ENCODE measurements around the gene SPTSSB. TPM values are rescaled to one million over a fixed set of nuclear protein-coding genes. Genes with fewer than 3 reads are reported as not detected.

Gene SPTSSB
- polyA plus RNA-seq, 1 donor, result 0.40 TPM

- Histone ChIP-seq H3K4me3 (ENCODE audit: low read length) (no peak overlapping the region), H3K27me3 (ENCODE audit: control insufficient read depth, insufficient read depth, low read length) (no peaks in the 10 kb centered on the region), H3K9me3 (ENCODE audit: control insufficient read depth, low read depth, low read length) (no peaks in the 10 kb centered on the region), H3K36me3 (ENCODE audit: control insufficient read depth, insufficient read depth, low read length) (no peaks in the 10 kb centered on the region), H3K4me1 (ENCODE audit: control insufficient read depth, insufficient read depth, low read length) (no peaks in the 10 kb centered on the region), H3K27ac (ENCODE audit: low read length) (no peak overlapping the region)
- DNase-seq, result no peak
- 100% methylated on average over 1 of the region's 2 CpGs for WGBS (ENCODE audit: insufficient coverage, low lambda C conversion rate)
Observed at GRCh38 chr3:161317077-161317476, 54.2 kb downstream of the SPTSSB start.

GRCh38 chr3:161316006-161316689, 55.2 kb downstream of the SPTSSB start:
- Histone ChIP-seq H3K9me3 (ENCODE audit: control insufficient read depth, low read depth, low read length) (no peaks in the 10 kb centered on the region), H3K4me3 (ENCODE audit: low read length) (no peak overlapping the region), H3K27ac (ENCODE audit: low read length) (no peak overlapping the region), H3K27me3 (ENCODE audit: control insufficient read depth, insufficient read depth, low read length) (no peaks in the 10 kb centered on the region), H3K4me1 (ENCODE audit: control insufficient read depth, insufficient read depth, low read length) (no peaks in the 10 kb centered on the region), H3K36me3 (ENCODE audit: control insufficient read depth, insufficient read depth, low read length) (no peaks in the 10 kb centered on the region)
- DNase-seq, result no peak
- no CpG with 5 or more reads among the region's 3 CpGs for WGBS (ENCODE audit: insufficient coverage, low lambda C conversion rate)

- Histone ChIP-seq H3K27me3 (ENCODE audit: control insufficient read depth, insufficient read depth, low read length) (no peaks in the 10 kb centered on the region), H3K9me3 (ENCODE audit: control insufficient read depth, low read depth, low read length) (no peaks in the 10 kb centered on the region), H3K4me3 (ENCODE audit: low read length) (no peak overlapping the region), H3K4me1 (ENCODE audit: control insufficient read depth, insufficient read depth, low read length) (no peaks in the 10 kb centered on the region), H3K27ac (ENCODE audit: low read length) (no peak overlapping the region), H3K36me3 (ENCODE audit: control insufficient read depth, insufficient read depth, low read length) (no peaks in the 10 kb centered on the region)
- no CpG with 5 or more reads among the region's 3 CpGs for WGBS (ENCODE audit: insufficient coverage, low lambda C conversion rate)
- DNase-seq, result no peak
Observed at GRCh38 chr3:161314836-161315395, 56.4 kb downstream of the SPTSSB start.

- no peak overlapping the region for H3K27ac ChIP-seq (ENCODE audit: low read length)
- no peak overlapping the region for H3K4me3 ChIP-seq (ENCODE audit: low read length)
- H3K27me3 ChIP-seq (ENCODE audit: control insufficient read depth, insufficient read depth, low read length), result no peaks in the 10 kb centered on the region
- DNase-seq, result peak in 1 of 2 donors; percentile 3
- 85% methylated on average over 3 of the region's 5 CpGs for WGBS (ENCODE audit: insufficient coverage, low lambda C conversion rate)
- H3K4me1 ChIP-seq (ENCODE audit: control insufficient read depth, insufficient read depth, low read length), result no peaks in the 10 kb centered on the region
- H3K9me3 ChIP-seq (ENCODE audit: control insufficient read depth, low read depth, low read length), result no peaks in the 10 kb centered on the region
- H3K36me3 ChIP-seq (ENCODE audit: control insufficient read depth, insufficient read depth, low read length), result no peaks in the 10 kb centered on the region
Observed at GRCh38 chr3:161310649-161311423, 60.5 kb downstream of the SPTSSB start.

- no peak overlapping the region for H3K4me3 ChIP-seq (ENCODE audit: low read length)
- no peaks in the 10 kb centered on the region for H3K4me1 ChIP-seq (ENCODE audit: control insufficient read depth, insufficient read depth, low read length)
- no peak overlapping the region for H3K27ac ChIP-seq (ENCODE audit: low read length)
- no peaks in the 10 kb centered on the region for H3K9me3 ChIP-seq (ENCODE audit: control insufficient read depth, low read depth, low read length)
- DNase-seq, result no peak
- no peaks in the 10 kb centered on the region for H3K36me3 ChIP-seq (ENCODE audit: control insufficient read depth, insufficient read depth, low read length)
- no peaks in the 10 kb centered on the region for H3K27me3 ChIP-seq (ENCODE audit: control insufficient read depth, insufficient read depth, low read length)
- WGBS (ENCODE audit: insufficient coverage, low lambda C conversion rate), result 100% methylated on average over 1 of the region's 2 CpGs
Observed at GRCh38 chr3:161305095-161305991, 66.0 kb downstream of the SPTSSB start.

GRCh38 chr3:161296814-161297213, 74.5 kb downstream of the SPTSSB start:
- H3K4me1 ChIP-seq (ENCODE audit: control insufficient read depth, insufficient read depth, low read length), result no peaks in the 10 kb centered on the region
- H3K4me3 ChIP-seq (ENCODE audit: low read length), result no peak overlapping the region
- no CpG with 5 or more reads among the region's 3 CpGs for WGBS (ENCODE audit: insufficient coverage, low lambda C conversion rate)
- H3K9me3 ChIP-seq (ENCODE audit: control insufficient read depth, low read depth, low read length), result no peaks in the 10 kb centered on the region
- H3K27ac ChIP-seq (ENCODE audit: low read length), result no peak overlapping the region
- no peaks in the 10 kb centered on the region for H3K27me3 ChIP-seq (ENCODE audit: control insufficient read depth, insufficient read depth, low read length)
- H3K36me3 ChIP-seq (ENCODE audit: control insufficient read depth, insufficient read depth, low read length), result no peaks in the 10 kb centered on the region
- DNase-seq, result no peak

- Histone ChIP-seq H3K27ac (ENCODE audit: low read length) (no peak overlapping the region), H3K9me3 (ENCODE audit: control insufficient read depth, low read depth, low read length) (no peaks in the 10 kb centered on the region), H3K27me3 (ENCODE audit: control insufficient read depth, insufficient read depth, low read length) (no peaks in the 10 kb centered on the region), H3K4me3 (ENCODE audit: low read length) (no peak overlapping the region), H3K4me1 (ENCODE audit: control insufficient read depth, insufficient read depth, low read length) (no peaks in the 10 kb centered on the region), H3K36me3 (ENCODE audit: control insufficient read depth, insufficient read depth, low read length) (no peaks in the 10 kb centered on the region)
- no peak for DNase-seq
Observed at GRCh38 chr3:161295325-161295724, 76.0 kb downstream of the SPTSSB start.

Other genes with a start within 250 kb of the SPTSSB start
- gene NMD3, start 150.2 kb downstream of the SPTSSB start, polyA plus RNA-seq, result 46.7 TPM
- not detected for gene OTOL1, start 125.3 kb upstream of the SPTSSB start, polyA plus RNA-seq